Activated CD8-positive, alpha-beta T cell treated with anti-CD3 and anti-CD28 coated beads for 36 hours (primary cell): ENCODE measurements around the gene LSS. TPM values are rescaled to one million over a fixed set of nuclear protein-coding genes. Genes with fewer than 3 reads are reported as not detected.
A peak's percentile ranks its signal among the peaks of the same experiment; 100 is the strongest.
"Not testable (repeated sequence)": the region's sequence is repeated elsewhere in the genome, so short reads cannot be mapped to it uniquely, and the experiment has no call there.

Source experiments
- ATAC-seq: fragments of 200-7000 bp; cut with Tn5 transposase; one replicate; pipeline ENCODE4 v1.10.0; 2021; ENCODE audit warnings: mild to moderate bottlenecking, moderate library complexity
- CTCF ChIA-PET: fragments of 350-600 bp; sonication (Branson Sonifier 250); formaldehyde crosslinking; loops from one replicate; lab custom pipeline; 2021; ENCODE audit warnings: antibody characterized with exemption; lab: Charles Lee
- POLR2A ChIA-PET: fragments of 350-600 bp; sonication (Branson Sonifier 250); formaldehyde crosslinking; loops from one replicate; lab custom pipeline; 2021; ENCODE audit warnings: antibody characterized with exemption; lab: Charles Lee
- DNase-seq: peaks from one replicate; pipeline ENCODE4 v3.0.0-alpha.2; 2020
- H3K27ac Mint-ChIP-seq: one replicate; pipeline ENCODE4 v1.8.0; 2021; ENCODE audit warnings: mild to moderate bottlenecking, mixed read lengths
- H3K27me3 Mint-ChIP-seq: one replicate; pipeline ENCODE4 v1.8.0; 2021; ENCODE audit warnings: mixed read lengths
- H3K36me3 Mint-ChIP-seq: one replicate; pipeline ENCODE4 v1.8.0; 2021; ENCODE audit warnings: low read depth, mixed read lengths
- H3K4me1 Mint-ChIP-seq: one replicate; pipeline ENCODE4 v1.8.0; 2021; ENCODE audit warnings: low read depth, mixed read lengths
- H3K4me3 Mint-ChIP-seq: one replicate; pipeline ENCODE4 v1.8.0; 2021; ENCODE audit warnings: mild to moderate bottlenecking, moderate library complexity, mixed read lengths
- H3K9me3 Mint-ChIP-seq: one replicate; pipeline ENCODE4 v1.8.0; 2021; ENCODE audit warnings: mixed read lengths
- CTCF ChIP-seq: fragments of 200-600 bp; IDR thresholded peaks from one replicate; pipeline ENCODE4 v1.8.0; 2022; ENCODE audit warnings: antibody characterized with exemption, mild to moderate bottlenecking
- intact Hi-C: fragments of 100-400 bp; cut with micrococcal nuclease; formaldehyde crosslinking; loops from one replicate; pipeline ENCODE4 v1.10.0; 2022
- total RNA-seq, 2 experiments: library from RNA; stranded (reverse); gene quantifications; one replicate each; pipeline ENCODE4 v1.2.3, GENCODE V29; 2021

LSS gene
- total RNA-seq, 2 experiments from 2014 or later: 20.3 to 20.4 TPM

DNA sequence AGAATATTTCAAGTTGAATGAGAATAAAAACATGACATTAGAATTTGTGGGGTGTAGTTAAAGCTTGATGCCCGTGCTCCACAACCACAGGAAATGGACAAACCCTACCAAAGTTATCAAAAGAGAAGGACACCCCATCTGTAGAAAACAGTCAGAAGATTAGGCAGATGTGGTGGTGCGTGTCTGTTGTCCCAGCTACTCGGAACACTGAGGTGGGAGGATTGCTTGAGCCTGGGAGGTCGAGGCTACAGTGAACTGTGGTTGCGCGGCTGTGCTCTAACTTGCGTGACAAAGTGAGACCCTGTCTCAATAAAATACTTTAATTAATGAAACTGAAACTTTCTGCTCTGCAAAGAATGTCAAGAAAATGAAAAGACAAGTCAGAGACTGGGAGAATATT lies 42.9 kb downstream of the LSS start:
- peak overlapping the region; percentile 77 for H3K4me3 Mint-ChIP-seq
- CTCF ChIA-PET: interaction anchor here (1.0 kb wide), 1 partner anchor 215 kb away, joined by 3 read pairs; no protein-coding TSS in a partner anchor

DNA sequence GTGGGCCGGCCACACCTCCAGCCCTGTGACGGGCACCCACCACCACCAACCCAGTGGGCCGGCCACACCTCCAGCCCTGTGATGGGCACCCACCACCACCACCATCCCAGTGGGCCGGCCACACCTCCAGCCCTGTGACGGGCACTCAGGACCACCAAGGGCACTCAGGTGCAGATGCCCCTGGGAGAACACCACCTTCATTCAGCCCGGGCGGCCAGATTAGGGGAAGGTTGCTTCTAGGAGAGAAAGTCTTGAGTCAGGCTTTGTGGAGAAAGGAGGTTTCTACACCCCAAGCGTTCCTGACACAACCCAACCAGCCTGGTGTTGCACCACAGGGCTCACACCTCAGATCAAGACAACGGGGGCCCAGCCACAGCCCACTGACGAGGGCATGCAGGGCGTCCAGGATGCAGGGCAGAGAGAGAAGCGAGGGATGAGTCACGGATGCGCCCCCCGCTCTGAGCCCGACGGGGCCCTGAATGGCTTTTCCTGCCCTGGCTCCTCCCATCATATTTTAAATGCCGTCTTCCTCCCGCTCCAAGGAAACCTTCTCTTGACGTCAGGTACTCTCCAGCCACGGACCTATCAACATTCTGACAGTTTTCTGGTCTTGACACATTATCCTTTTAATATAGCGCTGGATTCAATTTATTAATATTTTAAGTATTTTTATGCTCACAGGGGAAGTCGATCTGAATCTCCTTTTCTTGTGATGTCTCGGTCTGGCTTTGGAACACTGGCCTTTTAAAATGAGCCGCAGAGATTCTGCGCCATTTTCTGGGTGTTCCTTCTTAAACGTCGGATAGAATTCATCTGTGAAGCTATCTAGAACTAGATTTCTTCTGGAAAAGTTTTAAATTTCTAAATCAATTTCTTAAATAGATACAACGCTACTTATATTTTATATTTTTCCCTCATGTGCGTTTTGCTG lies 43.7 kb downstream of the LSS start:
- DNase-seq (peak; percentile 92), ATAC-seq (peak; percentile 89)
- H3K27ac Mint-ChIP-seq: peak overlapping the region; percentile 93
- no peaks in the 10 kb centered on the region for H3K27me3 Mint-ChIP-seq
- TF ChIP-seq CTCF: no peak
- CTCF ChIA-PET: interaction anchor here (1.0 kb wide), 1 partner anchor 215 kb away, joined by 3 read pairs; no protein-coding TSS in a partner anchor
- H3K4me1 Mint-ChIP-seq: peaks cover 18% of the 10 kb centered on the region
- POLR2A ChIA-PET: no interaction called here
- H3K9me3 Mint-ChIP-seq: no peaks in the 10 kb centered on the region
- peak overlapping the region; percentile 77 for H3K4me3 Mint-ChIP-seq
- H3K36me3 Mint-ChIP-seq: no peaks in the 10 kb centered on the region
- intact Hi-C loops: no loop called here

More for the DNA sequence above, 42.9 kb downstream of the LSS start:
- Mint-ChIP-seq H3K27me3 (no peaks in the 10 kb centered on the region), H3K4me1 (peaks cover 18% of the 10 kb centered on the region), H3K9me3 (no peaks in the 10 kb centered on the region), H3K27ac (peak overlapping the region; percentile 38), H3K36me3 (no peaks in the 10 kb centered on the region)
- DNase-seq (no peak), ATAC-seq (no peak)
- intact Hi-C loops: no loop called here
- POLR2A ChIA-PET: no interaction called here
- no peak for TF ChIP-seq CTCF

DNA sequence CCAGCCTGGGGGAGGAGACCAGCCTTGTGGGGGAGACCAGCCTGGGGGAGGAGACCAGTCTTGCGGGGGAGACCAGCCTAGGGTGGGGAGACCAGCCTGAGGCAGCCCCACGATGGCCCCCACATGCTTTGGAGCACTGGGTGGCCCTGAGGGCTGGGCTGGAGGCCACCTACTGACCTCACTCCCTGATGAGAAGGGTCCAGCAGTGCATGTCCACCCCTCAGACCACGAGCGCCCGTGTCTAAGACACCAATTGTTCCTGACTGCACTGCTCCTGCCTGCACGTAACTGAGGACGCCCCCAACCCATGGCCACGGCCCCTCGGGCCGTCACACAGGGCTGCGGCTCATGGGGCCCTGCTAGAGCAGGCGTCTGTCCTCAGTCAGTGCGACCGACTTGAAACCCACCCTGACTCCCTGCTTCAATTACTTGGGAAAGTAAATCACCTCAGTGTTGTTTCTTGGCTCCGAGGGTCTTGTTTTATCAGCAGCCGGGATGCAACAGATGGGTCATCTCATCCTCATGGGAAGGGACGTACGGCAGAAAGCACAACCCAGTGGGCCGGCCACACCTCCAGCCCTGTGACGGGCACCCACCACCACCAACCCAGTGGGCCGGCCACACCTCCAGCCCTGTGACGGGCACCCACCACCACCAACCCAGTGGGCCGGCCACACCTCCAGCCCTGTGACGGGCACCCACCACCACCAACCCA lies 44.5 kb downstream of the LSS start, which contains the start of gene SPATC1L:
SPATC1L (minus strand) TSS at position 550 of the 715 bp plus-strand sequence. CDS start 1,643 bp downstream, outside the sequence.
- peaks cover 18% of the 10 kb centered on the region for H3K4me1 Mint-ChIP-seq
- CTCF ChIA-PET: no interaction called here
- no peak for TF ChIP-seq CTCF
- intact Hi-C loops: no loop called here
- no peaks in the 10 kb centered on the region for H3K36me3 Mint-ChIP-seq
- ATAC-seq (peak; percentile 59), DNase-seq (peak; percentile 65)
- peak within 1 kb of the TSS; percentile 87 for H3K4me3 Mint-ChIP-seq
- no peaks in the 10 kb centered on the region for H3K9me3 Mint-ChIP-seq
- POLR2A ChIA-PET: no interaction called here
- H3K27ac Mint-ChIP-seq: peak within 1 kb of the TSS; percentile 93
- no peaks in the 10 kb centered on the region for H3K27me3 Mint-ChIP-seq

GRCh38 chr21:46183337-46183909 lies 45.2 kb downstream of the LSS start:
- not testable (repeated sequence) for DNase-seq

More at GRCh38 chr21:46183337-46183909, 45.2 kb downstream of the LSS start:
- H3K4me3 Mint-ChIP-seq: peak overlapping the region; percentile 87
- H3K36me3 Mint-ChIP-seq, H3K27me3 Mint-ChIP-seq, ATAC-seq, intact Hi-C loops, H3K9me3 Mint-ChIP-seq, POLR2A ChIA-PET: not testable (repeated sequence)
- peaks cover 18% of the 10 kb centered on the region for H3K4me1 Mint-ChIP-seq
- CTCF ChIA-PET: interaction anchor here (0.9 to 1.2 kb wide), 2 partner anchors 30 to 40 kb away, joined by 3 to 4 read pairs; no protein-coding TSS in a partner anchor
- H3K27ac Mint-ChIP-seq: peak overlapping the region; percentile 61
